LNCaP clone FGC (cell line): ENCODE measurements around the gene HIGD2A.

Source experiments
- DNase-seq: peaks from one replicate; pipeline ENCODE4 v3.0.0-alpha.2; 2011; ENCODE audit warnings: low read depth
- H3K4me3 ChIP-seq: 2 replicates; pipeline ENCODE4 v1.5.1; 2011; ENCODE audit warnings: mild to moderate bottlenecking, low read depth, low read length, control low read depth
- CTCF ChIP-seq: IDR thresholded peaks from 2 replicates; pipeline ENCODE4 v1.5.1; 2012; ENCODE audit warnings: mild to moderate bottlenecking; ENCODE audit not compliant: control insufficient read depth, insufficient read depth; ENCODE audit errors: extremely low read depth

Gene HIGD2A

GRCh38 chr5:176361437-176362232 lies 26.9 kb upstream of the HIGD2A start, which contains the start of gene KIAA1191:
Gene KIAA1191, minus strand, starts transcription at chr5:176361764. Its CDS starts 2,256 bp downstream, at chr5:176359508.
- H3K4me3 ChIP-seq: peak within 1 kb of the TSS; percentile 98
- peak; percentile 34 for TF ChIP-seq CTCF
- peak; percentile 69 for DNase-seq

- TF ChIP-seq CTCF: no peak
- DNase-seq: no peak
- H3K4me3 ChIP-seq: peak overlapping the region; percentile 98; the same call in 1 of the 2 replicates
Measured at GRCh38 chr5:176362233-176362490, 26.4 kb upstream of the HIGD2A start.

GRCh38 chr5:176364765-176365350 lies 23.7 kb upstream of the HIGD2A start:
- no peak overlapping the region for H3K4me3 ChIP-seq
- no peak for TF ChIP-seq CTCF
- no peak for DNase-seq

- H3K4me3 ChIP-seq: no peak within 1 kb of the TSS
- no peak for TF ChIP-seq CTCF
- DNase-seq: no peak
Measured at GRCh38 chr5:176365351-176366231, 23.0 kb upstream of the HIGD2A start, which contains the start of gene ARL10. Gene ARL10, plus strand, starts transcription at chr5:176365487. Its CDS starts 77 bp downstream, at chr5:176365564.

- TF ChIP-seq CTCF: no peak
- DNase-seq: no peak
Measured at GRCh38 chr5:176366232-176366894, 22.2 kb upstream of the HIGD2A start.

GRCh38 chr5:176368726-176369125 lies 19.8 kb upstream of the HIGD2A start:
- no peak for DNase-seq
- no peak for TF ChIP-seq CTCF
- no peak overlapping the region for H3K4me3 ChIP-seq

More at GRCh38 chr5:176366232-176366894, 22.2 kb upstream of the HIGD2A start:
- H3K4me3 ChIP-seq: no peak overlapping the region
